Urinary bladder (tissue), 4 donors: ENCODE data around the gene LARP7. TPM values are rescaled to one million over a fixed set of nuclear protein-coding genes. Genes with fewer than 3 reads are reported as not detected.
A peak's percentile ranks its signal among the peaks of the same experiment; 100 is the strongest.
"Not testable (repeated sequence)": the region's sequence is repeated elsewhere in the genome, so short reads cannot be mapped to it uniquely, and the experiment has no call there.

Source experiments
- DNase-seq: peaks from one replicate; pipeline ENCODE4 v3.0.0-alpha.2; 2015; ENCODE audit errors: extremely low spot score
- H3K27ac ChIP-seq: one replicate; pipeline ENCODE4 v1.5.1; 2013; ENCODE audit warnings: low read depth, mild to moderate bottlenecking, moderate library complexity
- H3K36me3 ChIP-seq: one replicate; pipeline ENCODE4 v1.6.1; 2013; ENCODE audit warnings: mild to moderate bottlenecking, moderate library complexity; ENCODE audit not compliant: insufficient read depth
- H3K4me1 ChIP-seq: one replicate; pipeline ENCODE4 v1.6.1; 2013; ENCODE audit warnings: mild to moderate bottlenecking, moderate library complexity; ENCODE audit not compliant: insufficient read depth
- H3K4me3 ChIP-seq: one replicate; pipeline ENCODE4 v1.5.1; 2013; ENCODE audit warnings: low read depth, low read length
- WGBS: extraction: QIAGEN DNeasy Blood & Tissue Kit; methylation state at CpG from one replicate; pipeline ENCODE4 v1.1.7; 2013; 5-methylcytosine and 5-hydroxymethylcytosine counted together
- polyA plus RNA-seq: library from polyadenylated mRNA; stranded (reverse); fragments of 200-250 nt; gene quantifications from one replicate; pipeline ENCODE4 v1.2.3, GENCODE V29; 2013
- total RNA-seq: library from RNA; depleted of rRNA; stranded (reverse); fragments of >200 nt; gene quantifications from one replicate; pipeline ENCODE4 v1.2.3, GENCODE V29; 2014
- donor health status: healthy with polysubstance abuse.
- donor health status: healthy.

LARP7 gene
- total and polyA plus RNA-seq, 2 donors: 40.3 to 67.8 TPM

DNA sequence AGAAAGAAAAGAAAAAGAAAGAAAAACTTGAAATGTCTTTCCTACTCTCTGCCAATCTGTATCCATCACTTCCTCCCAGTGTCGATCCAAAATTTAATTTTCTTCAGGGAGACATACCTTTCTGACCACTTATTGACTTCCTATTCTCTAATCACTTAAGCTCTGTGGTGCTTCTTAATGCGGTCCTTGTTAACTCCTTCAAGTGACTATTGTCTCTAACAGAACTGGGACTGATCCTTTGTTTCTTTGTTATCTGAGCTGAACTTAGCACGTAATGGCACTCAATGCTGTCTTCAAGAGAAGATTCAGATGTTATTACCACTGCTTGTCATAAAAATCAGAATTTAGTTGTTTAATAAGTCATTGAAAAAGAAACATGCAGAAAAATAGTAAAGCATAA lies 31.2 kb downstream of the LARP7 start:
- no peaks in the 10 kb centered on the region for H3K36me3 ChIP-seq
- H3K4me3 ChIP-seq: no peak overlapping the region
- no peak for DNase-seq
- H3K27ac ChIP-seq: no peak overlapping the region
- no peaks in the 10 kb centered on the region for H3K4me1 ChIP-seq
- WGBS: 85% methylated on average over 3 of the region's 3 CpGs

- Histone ChIP-seq H3K4me3 (no peak overlapping the region), H3K36me3 (no peaks in the 10 kb centered on the region), H3K4me1 (no peaks in the 10 kb centered on the region), H3K27ac (no peak overlapping the region)
- no peak for DNase-seq
These were observed 36.1 kb downstream of the LARP7 start for GRCh38 chr4:112673076-112673475.

GRCh38 chr4:112673686-112674085 lies 36.7 kb downstream of the LARP7 start:
- WGBS: 60% methylated on average over 1 of the region's 1 CpG
- Histone ChIP-seq H3K36me3 (no peaks in the 10 kb centered on the region), H3K4me1 (no peaks in the 10 kb centered on the region), H3K27ac (no peak overlapping the region), H3K4me3 (no peak overlapping the region)
- no peak for DNase-seq

DNA sequence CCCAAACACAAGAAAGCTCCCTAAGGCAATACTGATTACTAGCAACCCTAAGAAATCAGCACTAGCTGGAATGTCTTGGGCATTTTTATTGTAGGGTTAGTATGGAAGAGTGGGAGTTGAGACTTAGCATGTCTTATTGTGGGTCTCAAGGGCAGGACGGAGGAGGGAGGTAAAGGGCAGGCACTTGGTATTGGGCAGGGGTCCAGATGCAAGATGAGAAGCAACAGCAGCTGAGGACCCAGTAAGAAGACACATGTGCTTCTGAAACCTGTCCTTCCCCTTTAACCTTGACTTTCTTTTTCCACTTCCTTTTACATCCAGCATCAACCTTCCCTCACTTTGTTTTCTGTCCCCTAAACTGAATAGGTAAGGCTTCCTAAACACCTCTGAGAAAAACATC lies 37.4 kb downstream of the LARP7 start:
- Histone ChIP-seq H3K27ac (no peak overlapping the region), H3K36me3 (no peaks in the 10 kb centered on the region), H3K4me3 (no peak overlapping the region), H3K4me1 (no peaks in the 10 kb centered on the region)
- no peak for DNase-seq
- 53% methylated on average over 1 of the region's 1 CpG for WGBS

DNA sequence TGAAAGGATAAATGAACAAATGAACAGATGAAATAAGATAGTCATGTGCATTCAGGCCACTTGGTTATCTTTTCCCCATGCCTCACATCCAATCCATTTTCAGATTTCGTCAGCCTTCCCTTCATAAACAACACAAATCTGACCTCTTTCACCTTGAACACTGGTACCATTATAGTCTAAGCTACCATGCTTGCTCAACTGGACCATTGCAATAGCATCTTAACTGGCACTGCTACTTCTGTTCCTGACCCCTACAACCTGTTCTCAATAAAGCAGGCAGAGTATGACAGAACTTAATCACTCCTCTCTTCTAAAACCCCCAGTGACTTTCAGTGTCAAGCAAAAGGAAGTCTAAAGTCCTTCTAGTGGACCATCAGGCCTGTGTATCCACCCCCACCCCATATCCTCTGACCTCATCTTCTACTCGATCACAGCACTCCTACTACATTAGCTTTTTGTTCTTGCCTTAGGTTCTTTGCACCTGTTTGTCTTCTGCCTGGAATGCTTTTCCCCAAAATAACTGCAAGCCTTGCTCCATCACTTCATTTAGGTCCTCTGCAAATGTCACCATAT lies 40.7 kb downstream of the LARP7 start:
- H3K4me1 ChIP-seq: no peaks in the 10 kb centered on the region
- DNase-seq: no peak
- no peak overlapping the region for H3K4me3 ChIP-seq
- whole genome bisulfite sequencing: 86% methylated on average over 2 of the region's 2 CpGs
- no peak overlapping the region for H3K27ac ChIP-seq
- H3K36me3 ChIP-seq: no peaks in the 10 kb centered on the region

DNA sequence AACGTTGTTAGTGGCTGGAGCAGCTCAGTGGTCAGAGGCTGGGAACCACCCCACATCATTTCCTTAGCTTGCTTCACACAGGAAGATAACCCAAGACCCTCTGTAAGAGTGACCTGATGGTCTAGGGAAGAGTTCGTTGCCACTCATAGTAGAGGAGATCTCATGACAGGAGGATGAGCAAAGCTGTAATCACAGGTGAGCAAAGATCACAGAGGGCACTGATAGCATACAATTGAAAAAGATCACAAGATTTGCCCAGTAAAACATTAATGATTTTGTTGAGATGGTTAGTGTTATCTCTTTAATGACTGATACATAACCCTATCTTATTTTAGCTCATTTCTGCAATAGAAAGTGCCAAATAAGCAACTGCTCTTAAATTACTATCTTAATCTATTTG lies 44.1 kb downstream of the LARP7 start:
- Histone ChIP-seq H3K4me3 (no peak overlapping the region), H3K36me3 (no peaks in the 10 kb centered on the region), H3K4me1 (no peaks in the 10 kb centered on the region), H3K27ac (no peak overlapping the region)
- WGBS: 72% methylated on average over 2 of the region's 2 CpGs
- DNase-seq: no peak

- no peaks in the 10 kb centered on the region for H3K4me1 ChIP-seq
- no peak for DNase-seq
- H3K27ac ChIP-seq: no peak overlapping the region
- 91% methylated on average over 10 of the region's 10 CpGs for WGBS
- H3K4me3 ChIP-seq: no peak overlapping the region
- no peaks in the 10 kb centered on the region for H3K36me3 ChIP-seq
These were observed 56.6 kb downstream of the LARP7 start for GRCh38 chr4:112693507-112693906.

- Histone ChIP-seq H3K27ac (no peak overlapping the region), H3K4me1 (no peaks in the 10 kb centered on the region), H3K36me3 (no peaks in the 10 kb centered on the region), H3K4me3 (no peak overlapping the region)
- 95% methylated on average over 3 of the region's 3 CpGs for whole genome bisulfite sequencing
- DNase-seq: no peak
These were observed 63.7 kb downstream of the LARP7 start for GRCh38 chr4:112700679-112701078.

DNA sequence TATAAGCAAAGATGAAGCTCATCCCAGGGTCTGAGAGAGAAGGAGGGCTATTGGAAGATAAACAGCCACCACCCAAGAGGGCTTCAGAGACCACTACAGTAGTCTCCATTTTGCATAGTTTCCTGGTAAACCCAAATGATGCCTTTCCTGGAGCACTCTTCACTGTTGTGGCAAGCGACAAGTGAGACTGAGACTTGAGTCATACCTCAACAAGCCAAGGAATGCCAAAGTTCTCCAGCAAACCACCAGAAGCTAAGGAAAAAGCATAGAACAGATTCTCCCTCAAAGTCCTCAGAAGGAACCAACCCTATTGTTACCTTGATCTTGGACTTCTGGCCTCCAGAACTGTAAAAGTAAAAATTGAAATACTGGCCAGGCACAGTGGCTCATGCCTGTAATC lies 65.9 kb downstream of the LARP7 start:
- H3K4me1 ChIP-seq: no peaks in the 10 kb centered on the region
- no peak for DNase-seq
- H3K4me3 ChIP-seq: no peak overlapping the region
- no peak overlapping the region for H3K27ac ChIP-seq
- no peaks in the 10 kb centered on the region for H3K36me3 ChIP-seq
- 94% methylated on average over 1 of the region's 1 CpG for whole genome bisulfite sequencing

GRCh38 chr4:112704322-112704721 lies 67.4 kb downstream of the LARP7 start:
- Histone ChIP-seq H3K4me1 (no peaks in the 10 kb centered on the region), H3K36me3 (no peaks in the 10 kb centered on the region), H3K4me3 (no peak overlapping the region), H3K27ac (no peak overlapping the region)
- DNase-seq: no peak
- WGBS: 76% methylated on average over 7 of the region's 7 CpGs

DNA sequence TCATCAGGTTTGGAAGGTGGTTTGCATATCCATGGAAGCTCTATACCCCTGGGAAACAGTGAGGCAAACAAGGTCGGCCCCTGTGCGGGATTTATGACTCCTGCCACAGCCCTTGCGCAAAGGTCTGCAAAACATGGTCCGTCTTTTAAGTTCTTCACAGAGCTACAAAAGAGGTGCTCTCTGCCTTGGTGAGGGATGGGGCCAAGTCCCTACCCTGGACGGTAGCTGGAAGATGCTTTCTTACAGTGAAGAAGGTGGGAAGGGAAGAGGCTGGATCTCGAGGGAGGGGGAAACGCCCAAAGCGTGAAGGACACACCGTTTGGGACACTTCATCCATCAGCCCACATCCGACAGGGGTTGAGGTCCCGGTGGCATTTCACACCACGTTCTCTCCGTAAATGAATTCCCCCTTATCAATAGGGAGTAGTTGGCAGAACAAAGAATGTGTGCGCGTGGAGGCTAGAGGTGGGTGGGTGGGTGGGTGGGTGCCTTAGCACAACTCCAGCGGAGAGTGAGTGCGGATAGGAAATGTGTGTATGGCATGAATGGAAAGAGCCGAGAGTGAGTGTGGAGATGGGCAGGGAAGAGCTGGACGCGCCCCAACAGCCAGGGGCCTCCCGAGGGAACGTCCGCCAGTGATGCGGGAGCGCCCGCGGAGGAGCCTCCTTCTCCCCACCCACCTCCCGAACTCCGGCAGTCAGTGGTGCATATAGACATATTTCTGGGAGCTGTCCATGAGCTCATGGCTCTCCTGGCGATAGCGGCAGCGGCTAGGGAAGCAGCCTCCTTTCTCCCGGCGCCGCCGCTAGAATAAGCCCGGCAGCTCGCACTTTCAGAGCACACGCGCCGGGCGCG lies 68.3 kb downstream of the LARP7 start:
- Histone ChIP-seq H3K4me1 (no peaks in the 10 kb centered on the region), H3K27ac (no peak overlapping the region), H3K4me3 (peak overlapping the region; percentile 39), H3K36me3 (no peaks in the 10 kb centered on the region)
- WGBS: 1% methylated on average over 43 of the region's 43 CpGs
- peak; percentile 6 for DNase-seq

DNA sequence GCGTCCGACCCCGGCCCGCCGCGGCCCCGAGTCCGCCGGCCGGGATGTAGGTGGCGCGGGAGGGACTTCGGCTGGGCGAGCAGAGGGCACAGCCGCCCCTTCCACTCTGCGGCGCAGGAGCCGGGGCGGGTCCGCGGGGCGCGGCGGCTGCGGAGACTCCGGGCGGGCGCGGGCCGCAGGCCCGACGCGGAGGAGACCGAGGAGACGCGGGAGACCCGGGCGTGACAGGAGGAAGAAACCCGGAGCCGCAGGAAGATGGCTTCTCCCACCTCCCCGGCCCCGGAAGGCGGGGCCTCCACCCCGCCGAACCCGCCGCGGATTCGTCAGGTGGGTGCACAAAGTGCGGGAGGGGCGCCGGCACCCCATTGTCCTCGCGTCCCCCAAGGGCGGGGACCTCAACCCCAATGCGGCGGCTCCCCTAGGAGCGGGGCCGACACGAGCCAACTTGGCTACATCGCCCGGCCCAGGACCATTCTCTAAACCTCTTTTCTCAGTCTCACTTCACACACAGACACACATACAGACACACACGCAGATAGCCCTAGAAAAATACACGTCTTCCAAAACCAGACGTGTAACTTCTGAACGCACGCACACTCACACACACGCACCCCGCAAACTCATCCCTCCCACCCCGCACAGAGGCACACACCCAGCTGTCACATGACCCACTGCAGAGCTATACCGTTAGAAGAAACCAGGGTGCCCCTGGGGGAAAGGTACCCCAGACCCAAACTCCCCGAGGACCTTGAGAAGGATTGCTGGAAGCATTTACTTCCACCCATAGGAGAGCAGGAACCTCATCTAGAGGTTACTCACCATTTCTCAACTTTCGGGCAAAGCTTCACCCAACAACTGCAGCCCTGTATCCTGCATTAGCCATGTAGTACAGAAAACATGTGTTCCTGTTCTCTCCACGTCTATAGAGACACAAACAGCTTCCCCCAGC lies 69.2 kb downstream of the LARP7 start:
- H3K4me1 ChIP-seq, DNase-seq, H3K36me3 ChIP-seq, H3K27ac ChIP-seq: not testable (repeated sequence)
- under 1% methylated on average over 31 of the region's 74 CpGs for WGBS
- peak overlapping the region; percentile 69 for H3K4me3 ChIP-seq

DNA sequence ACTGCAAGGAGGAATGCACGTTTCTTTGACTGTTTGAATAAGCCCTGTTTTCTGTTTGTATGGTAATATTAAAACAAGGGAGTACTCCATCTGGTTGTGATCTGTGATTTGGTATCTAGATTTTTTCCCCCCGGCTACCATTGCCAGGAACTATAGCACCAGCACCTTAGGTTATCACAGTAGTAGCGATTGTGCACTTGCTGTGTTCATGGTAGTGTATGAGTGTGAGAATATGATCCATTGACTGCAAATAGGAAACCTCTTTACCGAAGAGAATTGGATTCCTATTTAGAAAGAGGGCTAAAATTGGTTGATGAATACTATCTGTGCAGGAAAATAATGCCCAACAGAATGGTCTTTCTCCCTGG lies 69.9 kb downstream of the LARP7 start:
- no peak for DNase-seq
- H3K36me3 ChIP-seq: no peaks in the 10 kb centered on the region
- 14% methylated on average over 4 of the region's 4 CpGs for WGBS
- no peak overlapping the region for H3K4me3 ChIP-seq
- no peaks in the 10 kb centered on the region for H3K4me1 ChIP-seq
- no peak overlapping the region for H3K27ac ChIP-seq
